ENCODE results near the gene ACTRT2. TPM values are rescaled to one million over a fixed set of nuclear protein-coding genes. Genes with fewer than 3 reads are reported as not detected.

The ACTRT2 gene
- total and polyA plus RNA-seq, 10 of the 15 experiments (the other 5 are each of a cell fraction or from before 2014, with no cell fraction given), result not detected

DNA sequence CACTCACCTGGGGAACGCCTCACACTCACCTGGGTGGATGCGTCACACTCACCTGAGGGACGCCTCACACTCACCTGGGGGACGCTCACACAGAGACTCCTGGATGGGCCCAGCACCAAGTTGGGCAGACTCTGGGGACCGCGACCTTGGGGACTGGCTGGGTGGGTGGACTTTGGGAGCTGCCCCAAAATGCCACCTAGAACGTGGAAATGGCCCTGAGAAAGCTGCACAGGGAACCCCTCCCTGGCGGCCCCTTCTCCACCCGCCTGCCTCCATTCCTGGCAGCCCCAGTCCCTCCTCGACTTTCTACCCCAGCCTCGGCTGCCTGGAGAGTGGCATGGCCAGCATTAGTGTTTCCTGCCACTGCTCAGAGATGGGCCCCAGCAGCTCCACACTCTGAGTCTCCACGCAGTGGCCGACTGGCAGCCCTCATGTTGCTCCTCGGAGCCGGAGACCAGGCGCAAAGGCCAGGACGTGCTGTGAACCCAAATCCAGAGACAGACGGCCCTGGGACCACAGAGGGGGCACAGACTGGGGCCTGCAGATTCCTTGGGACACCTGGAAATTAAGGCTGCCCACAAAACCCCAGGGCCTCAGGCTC is 46.5 kb upstream of the ACTRT2 start (continued):
- TF ChIP-seq, protein P1, sequence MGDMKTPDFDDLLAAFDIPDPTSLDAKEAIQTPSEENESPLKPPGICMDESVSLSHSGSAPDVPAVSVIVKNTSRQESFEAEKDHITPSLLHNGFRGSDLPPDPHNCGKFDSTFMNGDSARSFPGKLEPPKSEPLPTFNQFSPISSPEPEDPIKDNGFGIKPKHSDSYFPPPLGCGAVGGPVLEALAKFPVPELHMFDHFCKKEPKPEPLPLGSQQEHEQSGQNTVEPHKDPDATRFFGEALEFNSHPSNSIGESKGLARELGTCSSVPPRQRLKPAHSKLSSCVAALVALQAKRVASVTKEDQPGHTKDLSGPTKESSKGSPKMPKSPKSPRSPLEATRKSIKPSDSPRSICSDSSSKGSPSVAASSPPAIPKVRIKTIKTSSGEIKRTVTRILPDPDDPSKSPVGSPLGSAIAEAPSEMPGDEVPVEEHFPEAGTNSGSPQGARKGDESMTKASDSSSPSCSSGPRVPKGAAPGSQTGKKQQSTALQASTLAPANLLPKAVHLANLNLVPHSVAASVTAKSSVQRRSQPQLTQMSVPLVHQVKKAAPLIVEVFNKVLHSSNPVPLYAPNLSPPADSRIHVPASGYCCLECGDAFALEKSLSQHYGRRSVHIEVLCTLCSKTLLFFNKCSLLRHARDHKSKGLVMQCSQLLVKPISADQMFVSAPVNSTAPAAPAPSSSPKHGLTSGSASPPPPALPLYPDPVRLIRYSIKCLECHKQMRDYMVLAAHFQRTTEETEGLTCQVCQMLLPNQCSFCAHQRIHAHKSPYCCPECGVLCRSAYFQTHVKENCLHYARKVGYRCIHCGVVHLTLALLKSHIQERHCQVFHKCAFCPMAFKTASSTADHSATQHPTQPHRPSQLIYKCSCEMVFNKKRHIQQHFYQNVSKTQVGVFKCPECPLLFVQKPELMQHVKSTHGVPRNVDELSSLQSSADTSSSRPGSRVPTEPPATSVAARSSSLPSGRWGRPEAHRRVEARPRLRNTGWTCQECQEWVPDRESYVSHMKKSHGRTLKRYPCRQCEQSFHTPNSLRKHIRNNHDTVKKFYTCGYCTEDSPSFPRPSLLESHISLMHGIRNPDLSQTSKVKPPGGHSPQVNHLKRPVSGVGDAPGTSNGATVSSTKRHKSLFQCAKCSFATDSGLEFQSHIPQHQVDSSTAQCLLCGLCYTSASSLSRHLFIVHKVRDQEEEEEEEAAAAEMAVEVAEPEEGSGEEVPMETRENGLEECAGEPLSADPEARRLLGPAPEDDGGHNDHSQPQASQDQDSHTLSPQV (IDR thresholded peaks at IDR 0.05), result no peak

DNA sequence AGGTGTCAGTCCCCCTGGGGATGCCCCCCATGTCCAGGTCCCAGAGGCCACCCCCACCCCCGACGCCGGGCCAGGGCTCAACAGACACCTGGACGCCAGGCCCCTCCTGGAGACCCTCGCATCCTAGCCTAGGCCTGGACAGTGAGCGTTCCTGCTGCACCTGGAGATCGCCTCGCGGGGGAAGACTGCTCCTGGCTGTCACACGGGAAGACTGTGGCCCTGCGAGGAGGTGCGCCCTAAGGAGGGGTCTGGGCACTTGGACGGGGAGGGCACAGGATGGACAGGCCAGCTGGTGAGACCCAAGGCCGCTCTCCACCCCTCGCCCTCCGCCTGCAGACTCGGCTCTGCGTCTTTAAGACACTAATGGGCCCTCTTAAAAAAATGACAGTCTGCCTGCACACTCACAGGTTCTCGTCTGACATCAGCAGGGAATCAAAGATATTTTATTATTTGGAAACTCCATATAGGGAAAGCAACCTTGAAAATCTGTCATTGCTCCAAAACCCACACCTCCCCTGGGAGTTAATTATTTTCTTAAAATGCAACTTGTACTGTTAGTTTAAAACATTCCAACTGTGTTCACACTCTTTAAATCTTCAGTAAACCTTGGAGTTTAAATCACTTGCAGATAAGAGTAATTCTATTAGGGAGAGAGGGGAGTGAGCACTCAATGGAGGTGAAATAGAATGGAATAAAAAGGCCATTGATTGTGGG is 45.6 kb upstream of the ACTRT2 start:
- no peak overlapping the region for H3K4me3 ChIP-seq
- H3K79me2 ChIP-seq (ENCODE audit: control insufficient read depth, insufficient read depth, low read length), result no peaks in the 10 kb centered on the region
- BruUV-seq (replicated peaks), result no TSS peak
- WGBS (ENCODE audit: insufficient coverage, insufficient replicate concordance, low lambda C conversion rate, missing lambda C conversion rate), result 26% methylated on average over 19 of the region's 19 CpGs
- no peak overlapping the region for H3K27ac ChIP-seq (ENCODE audit: control insufficient read depth, insufficient read depth)
- TF ChIP-seq, protein P2, sequence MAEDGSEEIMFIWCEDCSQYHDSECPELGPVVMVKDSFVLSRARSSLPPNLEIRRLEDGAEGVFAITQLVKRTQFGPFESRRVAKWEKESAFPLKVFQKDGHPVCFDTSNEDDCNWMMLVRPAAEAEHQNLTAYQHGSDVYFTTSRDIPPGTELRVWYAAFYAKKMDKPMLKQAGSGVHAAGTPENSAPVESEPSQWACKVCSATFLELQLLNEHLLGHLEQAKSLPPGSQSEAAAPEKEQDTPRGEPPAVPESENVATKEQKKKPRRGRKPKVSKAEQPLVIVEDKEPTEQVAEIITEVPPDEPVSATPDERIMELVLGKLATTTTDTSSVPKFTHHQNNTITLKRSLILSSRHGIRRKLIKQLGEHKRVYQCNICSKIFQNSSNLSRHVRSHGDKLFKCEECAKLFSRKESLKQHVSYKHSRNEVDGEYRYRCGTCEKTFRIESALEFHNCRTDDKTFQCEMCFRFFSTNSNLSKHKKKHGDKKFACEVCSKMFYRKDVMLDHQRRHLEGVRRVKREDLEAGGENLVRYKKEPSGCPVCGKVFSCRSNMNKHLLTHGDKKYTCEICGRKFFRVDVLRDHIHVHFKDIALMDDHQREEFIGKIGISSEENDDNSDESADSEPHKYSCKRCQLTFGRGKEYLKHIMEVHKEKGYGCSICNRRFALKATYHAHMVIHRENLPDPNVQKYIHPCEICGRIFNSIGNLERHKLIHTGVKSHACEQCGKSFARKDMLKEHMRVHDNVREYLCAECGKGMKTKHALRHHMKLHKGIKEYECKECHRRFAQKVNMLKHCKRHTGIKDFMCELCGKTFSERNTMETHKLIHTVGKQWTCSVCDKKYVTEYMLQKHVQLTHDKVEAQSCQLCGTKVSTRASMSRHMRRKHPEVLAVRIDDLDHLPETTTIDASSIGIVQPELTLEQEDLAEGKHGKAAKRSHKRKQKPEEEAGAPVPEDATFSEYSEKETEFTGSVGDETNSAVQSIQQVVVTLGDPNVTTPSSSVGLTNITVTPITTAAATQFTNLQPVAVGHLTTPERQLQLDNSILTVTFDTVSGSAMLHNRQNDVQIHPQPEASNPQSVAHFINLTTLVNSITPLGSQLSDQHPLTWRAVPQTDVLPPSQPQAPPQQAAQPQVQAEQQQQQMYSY (CRISPR knock-in tag; IDR thresholded peaks at IDR 0.05), result no peak
- TF ChIP-seq NFIC (IDR thresholded peaks at IDR 0.05; ENCODE audit: low read depth, low read length), result no peak
- TF ChIP-seq CEBPB (IDR thresholded peaks at IDR 0.05; ENCODE audit: borderline replicate concordance in 1 of 2, low read depth in 2 of 2, low read length in 2 of 2), result no peak
- TF ChIP-seq, protein P3, sequence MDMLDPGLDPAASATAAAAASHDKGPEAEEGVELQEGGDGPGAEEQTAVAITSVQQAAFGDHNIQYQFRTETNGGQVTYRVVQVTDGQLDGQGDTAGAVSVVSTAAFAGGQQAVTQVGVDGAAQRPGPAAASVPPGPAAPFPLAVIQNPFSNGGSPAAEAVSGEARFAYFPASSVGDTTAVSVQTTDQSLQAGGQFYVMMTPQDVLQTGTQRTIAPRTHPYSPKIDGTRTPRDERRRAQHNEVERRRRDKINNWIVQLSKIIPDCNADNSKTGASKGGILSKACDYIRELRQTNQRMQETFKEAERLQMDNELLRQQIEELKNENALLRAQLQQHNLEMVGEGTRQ (IDR thresholded peaks at IDR 0.05; ENCODE audit: borderline replicate concordance, low read depth, low read length), result no peak
- no peak for DNase-seq (ENCODE audit: low read depth, low spot score)
- intact Hi-C loops (cut with micrococcal nuclease; ENCODE audit: unreplicated experiment), result no loop called here
- no peak for ATAC-seq
- ChIA-PET POLR2A (no interaction called here), RAD21 (ENCODE audit: unreplicated experiment) (no interaction called here), SMC1A (ENCODE audit: uncharacterized antibody, unreplicated experiment) (no interaction called here), CTCF (no interaction called here)
- no peaks in the 10 kb centered on the region for H3K27me3 ChIP-seq (replicated peaks in 1 of 2; ENCODE audit: control insufficient read depth in 2 of 2, insufficient read depth in 2 of 2, low read length in 1 of 2)
- H3K9me3 ChIP-seq (replicated peaks; ENCODE audit: control insufficient read depth, insufficient read depth, low read length), result no peaks in the 10 kb centered on the region
- no peak overlapping the region for H3K9ac ChIP-seq (ENCODE audit: control insufficient read depth, insufficient read depth, low read length)
- in situ Hi-C loops (cut with MboI), result no loop called here
- no peak for FAIRE-seq
- H3K36me3 ChIP-seq (ENCODE audit: control insufficient read depth in 2 of 2, insufficient read depth in 2 of 2, low read length in 1 of 2), result no peaks in the 10 kb centered on the region
- H2AFZ ChIP-seq (ENCODE audit: control insufficient read depth, low read depth, low read length), result no peak overlapping the region
- H4K20me1 ChIP-seq (ENCODE audit: control insufficient read depth, insufficient read depth), result no peaks in the 10 kb centered on the region
- no peaks in the 10 kb centered on the region for H3K4me1 ChIP-seq (ENCODE audit: control insufficient read depth, insufficient read depth, low read length)
- H3K4me2 ChIP-seq (ENCODE audit: control insufficient read depth, insufficient read depth), result no peak overlapping the region

All from GM12878 (cell line).